GM10266 (cell line): ENCODE data around the gene ATP10A.

Source experiments
- DNase-seq: peaks from one replicate; pipeline ENCODE4 v3.0.0; 2012; ENCODE audit errors: extremely low spot score
- CTCF ChIP-seq: IDR thresholded peaks from 2 replicates; pipeline ENCODE4 v1.5.1; 2012; ENCODE audit warnings: mild to moderate bottlenecking, low read depth; ENCODE audit not compliant: control insufficient read depth, insufficient read depth; ENCODE audit errors: missing control alignments

ATP10A gene

GRCh38 chr15:25743548-25744275, 119.4 kb downstream of the ATP10A start:
- no peak for TF ChIP-seq CTCF
- DNase-seq, result no peak

GRCh38 chr15:25742776-25743547, 120.2 kb downstream of the ATP10A start:
- TF ChIP-seq CTCF, result no peak

GRCh38 chr15:25742041-25742730, 120.9 kb downstream of the ATP10A start:
- TF ChIP-seq CTCF, result no peak
- no peak for DNase-seq

More at GRCh38 chr15:25742776-25743547, 120.2 kb downstream of the ATP10A start:
- DNase-seq, result no peak

GRCh38 chr15:25741256-25741580, 121.9 kb downstream of the ATP10A start:
- no peak for TF ChIP-seq CTCF
- DNase-seq, result no peak

- no peak for DNase-seq
- TF ChIP-seq CTCF, result no peak
These were observed 122.5 kb downstream of the ATP10A start for GRCh38 chr15:25740383-25741255.

- no peak for TF ChIP-seq CTCF
- no peak for DNase-seq
These were observed 123.4 kb downstream of the ATP10A start for GRCh38 chr15:25739687-25740121.
